Measurements from ENCODE around the gene EPHB1. TPM values are rescaled to one million over a fixed set of nuclear protein-coding genes. Genes with fewer than 3 reads are reported as not detected.

EPHB1 gene
- total RNA-seq, 3 donors from 2014 or later = 0.31 to 6.9 (median 0.64) TPM

DNA sequence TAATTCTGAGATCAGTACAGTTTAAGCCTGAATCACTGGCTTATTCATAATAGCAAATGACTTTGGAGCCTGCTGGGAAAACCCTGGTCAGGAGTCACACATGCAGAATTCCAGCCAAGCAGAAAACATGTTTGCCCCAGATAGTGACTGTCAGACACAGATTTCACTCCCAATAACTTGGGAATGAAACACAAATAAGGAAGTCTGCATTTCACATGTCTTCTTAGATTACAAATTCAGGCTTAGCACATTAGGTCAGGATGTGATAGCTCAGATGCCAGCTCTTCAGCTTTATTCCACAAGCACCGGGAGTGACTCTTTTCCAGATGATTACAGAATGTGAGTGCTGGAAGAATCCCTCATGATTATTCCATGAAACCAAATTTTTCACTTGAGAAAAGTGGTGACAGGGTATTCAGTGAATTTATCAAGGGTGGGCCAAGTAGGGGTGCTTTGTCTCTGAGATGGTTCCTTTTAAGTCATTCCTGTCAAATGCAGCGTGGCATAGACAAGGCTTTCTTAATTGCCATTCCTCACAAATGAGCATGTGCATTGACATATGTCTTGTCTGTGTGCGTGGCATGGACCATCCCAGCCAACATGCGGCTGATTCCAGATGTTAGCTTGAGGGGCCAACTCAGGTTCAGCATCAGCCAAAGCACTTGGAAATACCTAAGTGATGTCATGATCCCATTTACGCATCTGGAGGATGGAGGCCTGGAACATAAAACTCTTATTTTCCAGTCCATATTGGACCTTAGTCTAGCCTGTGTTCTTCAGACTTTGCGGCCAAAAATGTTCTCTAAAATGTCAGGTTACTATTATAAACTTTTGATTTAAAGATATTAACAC is 191.0 kb downstream of the EPHB1 start:
- Histone ChIP-seq H3K36me3 (ENCODE audit: low read depth) (no peaks in the 10 kb centered on the region), H3K4me1 (ENCODE audit: low read depth) (no peaks in the 10 kb centered on the region), H3K4me3 (no peak overlapping the region), H3K9me3 (no peaks in the 10 kb centered on the region)
- intact Hi-C loops (cut with DNase I, micrococcal nuclease) = no loop called here
- TF ChIP-seq, protein P1, sequence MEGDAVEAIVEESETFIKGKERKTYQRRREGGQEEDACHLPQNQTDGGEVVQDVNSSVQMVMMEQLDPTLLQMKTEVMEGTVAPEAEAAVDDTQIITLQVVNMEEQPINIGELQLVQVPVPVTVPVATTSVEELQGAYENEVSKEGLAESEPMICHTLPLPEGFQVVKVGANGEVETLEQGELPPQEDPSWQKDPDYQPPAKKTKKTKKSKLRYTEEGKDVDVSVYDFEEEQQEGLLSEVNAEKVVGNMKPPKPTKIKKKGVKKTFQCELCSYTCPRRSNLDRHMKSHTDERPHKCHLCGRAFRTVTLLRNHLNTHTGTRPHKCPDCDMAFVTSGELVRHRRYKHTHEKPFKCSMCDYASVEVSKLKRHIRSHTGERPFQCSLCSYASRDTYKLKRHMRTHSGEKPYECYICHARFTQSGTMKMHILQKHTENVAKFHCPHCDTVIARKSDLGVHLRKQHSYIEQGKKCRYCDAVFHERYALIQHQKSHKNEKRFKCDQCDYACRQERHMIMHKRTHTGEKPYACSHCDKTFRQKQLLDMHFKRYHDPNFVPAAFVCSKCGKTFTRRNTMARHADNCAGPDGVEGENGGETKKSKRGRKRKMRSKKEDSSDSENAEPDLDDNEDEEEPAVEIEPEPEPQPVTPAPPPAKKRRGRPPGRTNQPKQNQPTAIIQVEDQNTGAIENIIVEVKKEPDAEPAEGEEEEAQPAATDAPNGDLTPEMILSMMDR (IDR thresholded peaks at IDR 0.05) = no peak
- ATAC-seq (no peak), DNase-seq (no peak)

DNA sequence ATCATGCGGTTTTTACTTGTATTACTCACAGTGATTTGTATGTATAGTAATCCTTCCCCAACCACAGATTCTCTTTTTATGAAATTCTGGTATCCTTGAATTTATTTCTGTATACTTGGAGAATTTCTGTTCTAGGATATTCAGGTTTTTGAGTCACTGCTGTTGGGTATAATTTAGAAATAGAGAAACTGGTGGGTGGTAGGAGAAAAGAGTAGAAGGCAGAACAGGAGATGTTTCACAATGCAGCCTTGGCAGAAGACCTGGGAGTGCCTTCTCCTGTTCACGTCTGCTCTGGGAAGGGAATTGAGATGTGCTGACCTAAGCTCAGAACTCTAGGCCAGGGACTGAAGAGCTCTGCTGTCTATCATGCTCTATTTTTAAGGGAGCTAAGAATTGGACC is 193.6 kb downstream of the EPHB1 start:
- Histone ChIP-seq H3K36me3 (ENCODE audit: low read depth) (no peaks in the 10 kb centered on the region), H3K9me3 (no peaks in the 10 kb centered on the region), H3K4me1 (ENCODE audit: low read depth) (no peaks in the 10 kb centered on the region), H3K4me3 (no peak overlapping the region)
- no peak for ATAC-seq
- TF ChIP-seq, protein P1 (IDR thresholded peaks at IDR 0.05) = no peak
- DNase-seq = no peak
- intact Hi-C loops (cut with DNase I, micrococcal nuclease) = no loop called here

DNA sequence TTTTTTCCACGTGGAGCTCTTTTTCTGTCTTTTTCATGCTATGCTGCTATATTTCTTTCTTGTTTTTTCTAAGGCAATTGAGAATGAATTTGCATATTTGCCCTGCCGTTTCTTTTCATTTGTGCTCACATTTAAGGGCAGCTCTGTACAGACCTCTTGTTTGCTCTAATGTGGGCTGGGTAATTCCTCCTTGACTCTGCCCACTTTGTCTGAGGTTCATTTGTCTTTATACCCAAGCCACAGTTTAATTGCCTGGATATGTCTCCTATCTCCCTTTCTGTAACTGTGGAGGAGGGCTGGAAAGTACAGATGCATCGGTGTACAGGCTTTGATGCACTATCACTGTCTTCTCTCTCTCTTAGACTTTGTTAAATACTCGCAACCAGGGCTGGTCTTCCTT is 195.9 kb downstream of the EPHB1 start:
- no peak for DNase-seq
- no peak overlapping the region for H3K4me3 ChIP-seq
- intact Hi-C loops (cut with DNase I, micrococcal nuclease) = no loop called here
- ATAC-seq = no peak
- no peaks in the 10 kb centered on the region for H3K36me3 ChIP-seq (ENCODE audit: low read depth)
- H3K9me3 ChIP-seq = no peaks in the 10 kb centered on the region
- no peaks in the 10 kb centered on the region for H3K4me1 ChIP-seq (ENCODE audit: low read depth)
- TF ChIP-seq, protein P1 (IDR thresholded peaks at IDR 0.05) = no peak

DNA sequence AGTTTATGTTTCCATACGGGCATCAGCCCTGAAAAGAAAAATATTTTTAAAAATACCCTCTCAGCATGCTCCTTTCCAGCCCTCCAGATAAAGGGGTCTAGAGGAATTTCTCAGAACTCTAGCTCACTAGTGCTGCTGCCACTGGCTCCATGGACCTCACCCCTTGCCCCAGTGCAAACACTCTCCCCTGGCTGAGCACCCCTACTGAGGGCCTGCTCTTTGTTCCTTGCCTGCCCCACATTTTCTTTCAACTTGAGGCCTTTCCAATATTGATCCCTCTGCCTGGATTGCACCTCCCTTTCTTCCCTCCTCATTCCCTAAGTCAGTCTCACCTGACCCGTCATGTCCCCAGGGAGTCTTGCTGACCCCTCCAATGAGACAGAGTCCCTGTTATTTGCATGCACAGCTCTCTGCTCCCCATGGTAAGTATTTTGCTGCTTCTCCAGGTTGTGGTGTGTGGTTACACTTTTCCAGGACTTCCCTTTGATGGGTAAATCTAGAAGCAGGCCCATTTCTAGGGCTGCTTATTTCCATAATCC is 196.5 kb downstream of the EPHB1 start:
- TF ChIP-seq, protein P1 (IDR thresholded peaks at IDR 0.05) = no peak
- no peak for ATAC-seq
- H3K36me3 ChIP-seq (ENCODE audit: low read depth) = no peaks in the 10 kb centered on the region
- H3K4me3 ChIP-seq = no peak overlapping the region
- H3K9me3 ChIP-seq = no peaks in the 10 kb centered on the region
- intact Hi-C loops (cut with DNase I, micrococcal nuclease) = no loop called here
- no peaks in the 10 kb centered on the region for H3K4me1 ChIP-seq (ENCODE audit: low read depth)
- DNase-seq = no peak

DNA sequence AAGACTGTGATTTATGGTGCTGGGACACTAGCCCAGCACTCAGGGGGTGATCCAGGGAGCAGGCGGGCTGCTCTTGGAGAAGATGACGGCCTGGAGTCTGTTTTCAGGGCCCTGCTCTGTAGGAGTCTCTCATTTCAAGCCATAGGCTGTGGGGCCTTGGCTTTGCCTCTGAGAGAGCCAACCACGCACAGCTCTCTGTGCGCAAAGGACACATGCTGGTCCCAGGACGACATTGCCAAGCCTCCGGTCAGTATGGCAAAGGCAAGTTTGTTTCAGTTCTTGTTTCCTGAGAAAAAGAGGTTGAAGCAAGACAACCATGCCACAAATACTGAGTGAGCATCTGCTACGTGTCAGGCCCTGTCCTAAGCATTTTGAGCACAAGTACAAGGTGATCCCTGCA is 197.1 kb downstream of the EPHB1 start:
- TF ChIP-seq, protein P1 (IDR thresholded peaks at IDR 0.05) = no peak
- intact Hi-C loops (cut with DNase I, micrococcal nuclease) = no loop called here
- no peak overlapping the region for H3K4me3 ChIP-seq
- ATAC-seq (no peak), DNase-seq (no peak)
- no peaks in the 10 kb centered on the region for H3K9me3 ChIP-seq
- no peaks in the 10 kb centered on the region for H3K36me3 ChIP-seq (ENCODE audit: low read depth)
- no peaks in the 10 kb centered on the region for H3K4me1 ChIP-seq (ENCODE audit: low read depth)
